Suprapubic skin (tissue), 3 donors: ENCODE data around the gene AMER3.

ENCODE experiments used
- CTCF ChIP-seq, 2 donors: fragments of 200-600 bp in 1 of 2; fragments of 450-650 bp in 1 of 2; sonication (generic) in 1 of 2; IDR thresholded peaks; one replicate each; pipeline ENCODE4 v1.5.1; 2016 to 2019; ENCODE audit warnings: antibody characterized with exemption in 2 of 2, mild to moderate bottlenecking in 1 of 2, moderate library complexity in 1 of 2
- POLR2A ChIP-seq, 2 donors: fragments of 450-650 bp; IDR thresholded peaks; one replicate each; pipeline ENCODE4 v1.6.1; 2017; ENCODE audit warnings: antibody characterized with exemption in 2 of 2, mild to moderate bottlenecking in 2 of 2, moderate library complexity in 2 of 2

GRCh38 chr2:130729322-130730299 lies 25.7 kb upstream of the AMER3 start:
- TF ChIP-seq POLR2A (IDR thresholded peaks at IDR 0.05) = no peak
- TF ChIP-seq CTCF (IDR thresholded peaks at IDR 0.05) = no peak
